ENCODE measurements around the gene CHST9. TPM values are rescaled to one million over a fixed set of nuclear protein-coding genes. Genes with fewer than 3 reads are reported as not detected.

Gene CHST9
- polyA plus RNA-seq, 1 donor (not counting 4 experiments of a cell fraction or from before 2014, with no cell fraction given) = 0.07 TPM

GRCh38 chr18:26919201-26919600, 265.9 kb downstream of the CHST9 start:
- no peak overlapping the region for H3K4me2 ChIP-seq (ENCODE audit: control insufficient read depth, extremely low read depth, insufficient read depth, low read depth, low read length)
- H3K27ac ChIP-seq (ENCODE audit: control insufficient read depth, insufficient read depth, low read length) = no peak overlapping the region
- H2AFZ ChIP-seq (ENCODE audit: control insufficient read depth, low read length) = no peak overlapping the region
- no peaks in the 10 kb centered on the region for H4K20me1 ChIP-seq (ENCODE audit: control insufficient read depth, extremely low read depth, insufficient read depth, low read length)
- H3K4me1 ChIP-seq (ENCODE audit: control insufficient read depth, extremely low read depth, insufficient read depth, low read length) = no peaks in the 10 kb centered on the region
- H3K27me3 ChIP-seq (ENCODE audit: control insufficient read depth, extremely low read depth, insufficient read depth, low read length) = no peaks in the 10 kb centered on the region
- no peaks in the 10 kb centered on the region for H3K9me3 ChIP-seq (ENCODE audit: control insufficient read depth, low read depth, low read length)
- FAIRE-seq = no peak
- no peak overlapping the region for H3K4me3 ChIP-seq (ENCODE audit: control insufficient read depth in 2 of 3, extremely low read depth in 1 of 3, insufficient read depth in 2 of 3, low read depth in 1 of 3, low read length in 3 of 3)
- no peaks in the 10 kb centered on the region for H3K9me1 ChIP-seq (ENCODE audit: control insufficient read depth, extremely low read depth, insufficient read depth, low read length)
- H3K9ac ChIP-seq (ENCODE audit: control insufficient read depth, extremely low read depth, insufficient read depth, low read length) = no peak overlapping the region
- no peaks in the 10 kb centered on the region for H3K36me3 ChIP-seq (ENCODE audit: control insufficient read depth in 2 of 2, extremely low read depth in 1 of 2, insufficient read depth in 2 of 2, low read length in 2 of 2)
- dilution Hi-C loops (cut with MboI; ENCODE audit: extremely low pct_ligation_motif_present, low sequenced_read_pairs) = no loop called here
- TF ChIP-seq, protein P1, sequence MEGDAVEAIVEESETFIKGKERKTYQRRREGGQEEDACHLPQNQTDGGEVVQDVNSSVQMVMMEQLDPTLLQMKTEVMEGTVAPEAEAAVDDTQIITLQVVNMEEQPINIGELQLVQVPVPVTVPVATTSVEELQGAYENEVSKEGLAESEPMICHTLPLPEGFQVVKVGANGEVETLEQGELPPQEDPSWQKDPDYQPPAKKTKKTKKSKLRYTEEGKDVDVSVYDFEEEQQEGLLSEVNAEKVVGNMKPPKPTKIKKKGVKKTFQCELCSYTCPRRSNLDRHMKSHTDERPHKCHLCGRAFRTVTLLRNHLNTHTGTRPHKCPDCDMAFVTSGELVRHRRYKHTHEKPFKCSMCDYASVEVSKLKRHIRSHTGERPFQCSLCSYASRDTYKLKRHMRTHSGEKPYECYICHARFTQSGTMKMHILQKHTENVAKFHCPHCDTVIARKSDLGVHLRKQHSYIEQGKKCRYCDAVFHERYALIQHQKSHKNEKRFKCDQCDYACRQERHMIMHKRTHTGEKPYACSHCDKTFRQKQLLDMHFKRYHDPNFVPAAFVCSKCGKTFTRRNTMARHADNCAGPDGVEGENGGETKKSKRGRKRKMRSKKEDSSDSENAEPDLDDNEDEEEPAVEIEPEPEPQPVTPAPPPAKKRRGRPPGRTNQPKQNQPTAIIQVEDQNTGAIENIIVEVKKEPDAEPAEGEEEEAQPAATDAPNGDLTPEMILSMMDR (optimal IDR thresholded peaks at IDR 0.05 in 1 of 3, IDR thresholded peaks at IDR 0.05 in 1 of 3, conservative IDR thresholded peaks at IDR 0.05 in 1 of 3; ENCODE audit: extremely low read depth in 1 of 3, insufficient read depth in 2 of 3, low read length in 3 of 3) = no peak
- TF ChIP-seq EZH2 (IDR thresholded peaks at IDR 0.05; ENCODE audit: low read length) = no peak
- no peak for DNase-seq (ENCODE audit: low read depth, low spot score)
- no peaks in the 10 kb centered on the region for H3K79me2 ChIP-seq (ENCODE audit: control insufficient read depth, insufficient read depth, low read length)

GRCh38 chr18:26911840-26912239, 273.3 kb downstream of the CHST9 start:
- no peaks in the 10 kb centered on the region for H3K9me3 ChIP-seq (ENCODE audit: control insufficient read depth, low read depth, low read length)
- no peaks in the 10 kb centered on the region for H3K9me1 ChIP-seq (ENCODE audit: control insufficient read depth, extremely low read depth, insufficient read depth, low read length)
- H3K9ac ChIP-seq (ENCODE audit: control insufficient read depth, extremely low read depth, insufficient read depth, low read length) = no peak overlapping the region
- no peak overlapping the region for H2AFZ ChIP-seq (ENCODE audit: control insufficient read depth, low read length)
- no peaks in the 10 kb centered on the region for H3K36me3 ChIP-seq (ENCODE audit: control insufficient read depth in 2 of 2, extremely low read depth in 1 of 2, insufficient read depth in 2 of 2, low read length in 2 of 2)
- no peaks in the 10 kb centered on the region for H4K20me1 ChIP-seq (ENCODE audit: control insufficient read depth, extremely low read depth, insufficient read depth, low read length)
- DNase-seq (ENCODE audit: low read depth, low spot score) = no peak
- FAIRE-seq = no peak
- dilution Hi-C loops (cut with MboI; ENCODE audit: extremely low pct_ligation_motif_present, low sequenced_read_pairs) = no loop called here
- no peaks in the 10 kb centered on the region for H3K79me2 ChIP-seq (ENCODE audit: control insufficient read depth, insufficient read depth, low read length)
- H3K27ac ChIP-seq (ENCODE audit: control insufficient read depth, insufficient read depth, low read length) = no peak overlapping the region
- H3K4me1 ChIP-seq (ENCODE audit: control insufficient read depth, extremely low read depth, insufficient read depth, low read length) = no peaks in the 10 kb centered on the region
- TF ChIP-seq, protein P1 (optimal IDR thresholded peaks at IDR 0.05 in 1 of 3, IDR thresholded peaks at IDR 0.05 in 1 of 3, conservative IDR thresholded peaks at IDR 0.05 in 1 of 3; ENCODE audit: extremely low read depth in 1 of 3, insufficient read depth in 2 of 3, low read length in 3 of 3) = no peak
- no peak for TF ChIP-seq EZH2 (IDR thresholded peaks at IDR 0.05; ENCODE audit: low read length)
- no peak overlapping the region for H3K4me2 ChIP-seq (ENCODE audit: control insufficient read depth, extremely low read depth, insufficient read depth, low read depth, low read length)
- no peak overlapping the region for H3K4me3 ChIP-seq (ENCODE audit: control insufficient read depth in 2 of 3, extremely low read depth in 1 of 3, insufficient read depth in 2 of 3, low read depth in 1 of 3, low read length in 3 of 3)
- H3K27me3 ChIP-seq (ENCODE audit: control insufficient read depth, extremely low read depth, insufficient read depth, low read length) = no peaks in the 10 kb centered on the region

All from keratinocyte (primary cell).